Suppressor macrophage treated with lipopolysaccharide for 1 hour (primary cell): Measurements from ENCODE around the gene GRIN2A.

Source experiments
- DNase-seq, 3 donors: peaks; one replicate each; pipeline ENCODE4 v3.0.0-alpha.2; 2020 to 2022

Gene GRIN2A

DNA sequence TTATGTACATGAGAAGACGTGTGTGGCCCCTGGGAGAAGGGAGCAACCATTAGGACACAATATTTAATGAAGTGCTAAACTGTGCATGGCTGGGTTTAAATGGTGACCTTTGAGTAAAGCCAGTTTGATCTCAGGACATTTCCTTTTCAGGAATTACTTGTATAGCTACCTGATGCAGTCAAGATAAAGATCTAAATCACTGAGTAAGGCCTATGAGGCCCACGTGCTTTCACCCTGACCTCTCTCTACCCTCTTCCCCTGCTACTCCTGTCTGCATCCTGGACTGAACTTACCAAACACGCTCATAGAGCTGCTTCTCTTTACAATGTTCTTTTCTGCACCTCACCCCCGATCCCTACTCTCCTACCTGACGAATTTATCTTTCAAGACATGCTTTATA, 98.9 kb downstream of the GRIN2A start:
- no peak for DNase-seq

DNA sequence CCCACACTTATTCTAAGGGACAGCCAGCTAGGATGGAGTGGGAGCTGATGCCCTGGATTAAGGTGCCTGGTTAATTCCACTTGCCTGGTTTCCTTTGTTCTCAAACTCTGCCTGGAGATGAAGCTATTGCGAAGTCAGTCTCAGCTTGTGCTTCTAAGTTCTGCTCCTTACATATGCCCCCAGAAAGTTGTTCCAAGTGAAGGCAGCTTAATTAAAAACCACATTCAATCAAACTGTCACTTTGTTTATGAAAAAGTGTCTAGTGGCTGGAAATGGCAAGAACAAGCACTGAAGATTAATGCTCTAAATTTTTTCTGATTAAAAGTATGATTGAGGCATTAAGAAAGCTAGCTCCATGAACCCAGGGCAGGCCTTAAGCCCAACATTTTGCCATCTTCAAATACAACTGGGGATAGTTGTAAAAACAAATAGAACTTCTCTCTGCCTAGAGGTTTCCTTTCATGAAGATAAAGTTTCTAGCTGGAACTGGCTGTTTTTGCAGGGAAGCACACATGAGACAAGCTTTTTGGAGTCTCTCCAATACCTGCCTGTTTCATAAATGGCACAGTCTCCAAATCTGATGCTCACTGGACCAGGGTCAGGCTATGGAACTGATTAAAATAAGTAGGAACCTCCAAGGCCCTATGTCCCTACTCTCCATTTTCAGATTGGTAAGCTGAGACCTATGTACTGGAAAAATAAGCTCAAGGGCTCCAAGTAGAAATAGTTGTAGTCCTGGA, 100.9 kb downstream of the GRIN2A start:
- DNase-seq, result no peak

GRCh38 chr16:10080051-10080772, 102.0 kb downstream of the GRIN2A start:
- DNase-seq, result no peak

DNA sequence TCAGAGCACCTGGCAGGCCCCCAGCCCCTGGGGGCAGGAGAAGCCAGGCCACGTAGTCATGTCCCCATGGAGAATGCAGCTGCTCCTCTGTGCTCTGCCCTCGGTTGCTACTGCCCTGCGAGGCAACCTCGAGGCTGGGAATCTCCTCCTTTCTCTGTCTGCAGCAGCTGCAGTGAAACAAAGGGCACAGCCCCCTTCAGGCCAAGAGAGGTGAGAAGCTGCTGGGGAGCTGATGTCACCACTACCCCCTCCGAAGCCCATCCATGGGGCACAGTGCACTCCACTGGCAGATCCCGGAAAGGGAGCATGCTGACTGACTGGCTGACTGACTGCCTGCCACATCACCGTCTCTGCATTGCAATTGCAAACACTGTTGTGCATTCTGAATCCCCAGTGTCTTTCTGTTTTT, 103.7 kb downstream of the GRIN2A start:
- DNase-seq, result no peak

- DNase-seq, result no peak
These were observed 104.4 kb downstream of the GRIN2A start for GRCh38 chr16:10077861-10078260.

DNA sequence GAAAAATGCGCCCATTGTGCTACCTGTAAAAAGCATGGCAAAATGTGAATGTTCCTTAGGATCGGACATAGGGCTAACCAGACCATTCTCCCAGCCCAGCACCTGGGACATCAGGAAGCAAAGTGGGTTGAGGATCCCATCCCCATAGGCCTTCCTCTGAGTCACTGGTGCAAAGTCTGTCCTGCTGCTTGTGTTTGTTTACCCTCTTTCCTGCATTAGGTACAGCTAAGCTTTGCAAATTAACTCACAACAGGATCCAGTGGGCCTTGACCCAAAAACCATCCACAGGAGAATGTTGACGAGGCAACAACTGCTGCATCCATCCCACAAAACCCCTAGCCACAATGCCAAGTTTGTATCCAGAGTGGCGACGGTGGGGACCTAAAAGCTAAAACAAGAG, 106.2 kb downstream of the GRIN2A start:
- no peak for DNase-seq

GRCh38 chr16:10070591-10070990, 111.6 kb downstream of the GRIN2A start:
- no peak for DNase-seq

GRCh38 chr16:10069374-10069773, 112.9 kb downstream of the GRIN2A start:
- no peak for DNase-seq

GRCh38 chr16:10067835-10068234, 114.4 kb downstream of the GRIN2A start:
- DNase-seq, result no peak

DNA sequence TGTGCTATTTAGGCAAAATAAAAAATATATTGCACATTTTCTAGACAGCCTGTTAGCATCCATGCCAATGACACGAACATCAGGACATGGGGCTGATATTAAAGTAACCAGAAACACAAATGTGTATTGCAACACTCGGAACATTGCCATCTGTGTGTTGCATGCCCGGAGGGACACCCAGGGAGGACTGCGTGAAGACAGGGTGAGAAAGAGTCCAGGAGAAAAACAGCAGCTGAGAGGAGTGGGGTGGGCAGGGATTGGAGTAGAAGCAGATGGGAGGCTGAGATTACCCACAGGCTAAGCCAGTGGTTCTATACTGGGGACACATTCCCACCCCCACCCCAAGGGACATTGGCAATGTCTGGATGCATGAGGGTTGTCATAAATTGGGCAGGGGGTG, 114.8 kb downstream of the GRIN2A start:
- no peak for DNase-seq

DNA sequence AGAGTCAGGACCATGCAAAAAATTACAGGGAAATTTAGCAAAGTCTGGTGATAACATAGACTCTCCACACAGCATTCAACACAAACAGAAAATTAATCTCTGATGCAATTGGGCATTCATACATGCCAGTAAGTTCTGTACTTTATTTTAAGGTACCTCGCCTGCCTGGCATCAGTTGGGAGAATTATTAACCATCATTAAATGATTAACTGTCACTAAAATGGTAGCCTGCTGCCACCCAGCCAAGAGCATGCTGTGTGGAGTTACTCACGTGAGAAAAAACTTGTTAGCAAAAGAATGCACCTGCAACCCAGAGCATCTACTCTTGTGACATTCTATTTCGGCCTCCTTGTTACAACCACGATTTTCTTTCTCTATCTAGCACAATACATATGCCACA, 117.2 kb downstream of the GRIN2A start:
- DNase-seq, result no peak

DNA sequence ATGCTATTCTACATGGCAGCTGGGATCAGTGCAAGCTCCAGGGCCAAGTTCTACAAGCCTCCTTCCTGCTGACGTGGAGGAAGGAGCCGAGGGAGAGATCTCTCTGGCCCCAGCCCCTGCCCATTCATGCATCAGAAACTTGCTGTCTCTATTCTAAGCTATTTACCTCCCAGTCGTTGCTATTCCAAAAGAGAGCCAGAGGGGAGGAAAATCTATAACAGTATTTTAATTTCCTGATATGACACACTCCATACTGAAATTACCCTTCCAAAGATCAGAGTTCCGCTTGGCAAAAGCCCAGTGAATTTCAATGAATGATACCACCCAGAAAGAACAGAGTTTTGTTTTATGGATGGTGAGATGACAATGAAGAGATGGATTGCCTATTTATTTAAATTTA, 133.4 kb downstream of the GRIN2A start:
- DNase-seq, result no peak

DNA sequence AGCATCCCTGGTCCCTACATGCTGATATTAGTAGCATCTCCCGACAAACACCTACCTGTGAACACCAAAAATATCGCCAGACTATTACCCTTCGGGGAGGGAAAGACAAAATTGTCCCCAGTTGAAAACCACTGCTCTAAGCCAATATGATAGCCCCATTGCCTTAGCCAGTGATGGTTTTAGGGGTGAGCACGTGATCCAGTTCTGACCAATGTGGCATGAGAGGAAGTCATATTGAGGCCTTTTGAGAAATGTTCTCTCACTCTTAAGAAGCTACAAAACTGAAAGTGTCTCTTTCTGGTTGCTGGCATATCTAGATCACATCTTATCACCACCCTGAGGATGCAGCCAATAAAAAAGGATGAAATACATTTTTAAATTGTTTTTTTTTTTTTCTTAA, 136.3 kb downstream of the GRIN2A start:
- DNase-seq, result no peak

- DNase-seq, result no peak
These were observed 136.9 kb downstream of the GRIN2A start for GRCh38 chr16:10045291-10045775.

GRCh38 chr16:10040136-10041080, 141.8 kb downstream of the GRIN2A start:
- no peak for DNase-seq

GRCh38 chr16:10039220-10040096, 142.8 kb downstream of the GRIN2A start:
- no peak for DNase-seq

GRCh38 chr16:10037751-10038150, 144.5 kb downstream of the GRIN2A start:
- no peak for DNase-seq

GRCh38 chr16:10036956-10037355, 145.3 kb downstream of the GRIN2A start:
- no peak for DNase-seq

- no peak for DNase-seq
These were observed 148.7 kb downstream of the GRIN2A start for GRCh38 chr16:10033556-10033955.

DNA sequence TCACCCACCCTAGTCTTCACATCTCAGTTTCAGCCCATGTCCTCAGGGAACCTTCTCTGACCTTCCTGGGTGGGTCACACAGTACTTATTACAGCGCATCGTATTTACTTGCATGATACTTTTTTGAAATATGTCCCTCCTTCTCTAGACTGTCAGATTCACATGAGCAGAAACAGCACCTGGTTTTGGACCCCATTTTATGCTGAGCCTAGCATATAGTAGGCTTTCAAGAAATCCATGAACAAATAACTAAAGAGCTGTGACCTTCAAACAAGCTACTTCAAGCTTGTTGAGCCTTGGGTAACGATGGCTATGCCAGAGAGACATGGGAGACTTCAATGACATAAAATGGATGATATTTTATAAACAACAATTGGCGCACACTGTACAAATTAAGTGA, 150.3 kb downstream of the GRIN2A start:
- DNase-seq, result no peak

DNA sequence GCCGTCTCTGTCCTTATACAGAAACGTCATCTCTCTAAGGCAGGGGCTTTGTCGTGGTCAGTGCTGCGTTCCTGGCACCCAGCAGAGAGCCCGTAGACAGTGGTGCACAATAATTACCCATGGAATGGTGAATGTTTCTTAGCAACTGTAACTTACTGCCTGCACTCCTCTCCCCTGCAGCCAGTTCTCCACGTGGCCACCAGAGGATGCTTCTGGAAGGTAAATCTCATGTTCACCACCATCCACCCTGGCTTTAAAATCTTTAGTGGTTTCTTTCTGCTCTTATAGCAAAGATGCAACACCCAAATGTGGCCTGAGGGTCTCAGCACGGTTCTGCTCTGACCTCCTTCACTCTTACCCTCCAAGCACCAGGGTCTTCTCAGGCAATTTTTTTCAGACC, 150.8 kb downstream of the GRIN2A start:
- DNase-seq, result no peak

GRCh38 chr16:10028644-10029043, 153.6 kb downstream of the GRIN2A start:
- DNase-seq, result no peak
